ENCODE results near the gene DAPK1.

DAPK1 gene

DNA sequence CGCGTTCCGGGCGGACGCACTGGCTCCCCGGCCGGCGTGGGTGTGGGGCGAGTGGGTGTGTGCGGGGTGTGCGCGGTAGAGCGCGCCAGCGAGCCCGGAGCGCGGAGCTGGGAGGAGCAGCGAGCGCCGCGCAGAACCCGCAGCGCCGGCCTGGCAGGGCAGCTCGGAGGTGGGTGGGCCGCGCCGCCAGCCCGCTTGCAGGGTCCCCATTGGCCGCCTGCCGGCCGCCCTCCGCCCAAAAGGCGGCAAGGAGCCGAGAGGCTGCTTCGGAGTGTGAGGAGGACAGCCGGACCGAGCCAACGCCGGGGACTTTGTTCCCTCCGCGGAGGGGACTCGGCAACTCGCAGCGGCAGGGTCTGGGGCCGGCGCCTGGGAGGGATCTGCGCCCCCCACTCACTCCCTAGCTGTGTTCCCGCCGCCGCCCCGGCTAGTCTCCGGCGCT is at the start of gene DAPK1:
Gene DAPK1, plus strand, starts transcription at position 264 of the 442 bp plus-strand sequence. CDS start 1,211 bp downstream, outside the sequence.
- no peak for DNase-seq (ENCODE audit: low read depth)

DNA sequence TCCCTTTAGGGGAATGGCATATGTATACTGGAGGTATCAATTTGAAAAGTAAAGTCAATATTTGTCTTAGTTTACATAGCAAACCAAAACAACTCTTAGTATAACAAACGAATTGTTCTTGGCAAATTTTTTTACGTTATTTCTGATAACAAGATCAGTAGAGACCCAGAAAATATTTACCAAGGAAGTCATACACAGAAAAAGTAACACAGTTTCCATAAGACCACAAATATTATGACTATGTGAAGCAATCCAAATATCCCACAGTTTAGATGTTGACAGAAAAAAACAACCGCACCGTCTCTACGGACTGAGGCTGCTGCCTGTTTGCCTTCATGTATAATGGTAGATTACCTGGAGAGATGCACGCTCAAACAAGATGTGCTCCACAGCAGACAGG is 46.5 kb upstream of the DAPK1 start:
- no peak for DNase-seq (ENCODE audit: low read depth)

DNA sequence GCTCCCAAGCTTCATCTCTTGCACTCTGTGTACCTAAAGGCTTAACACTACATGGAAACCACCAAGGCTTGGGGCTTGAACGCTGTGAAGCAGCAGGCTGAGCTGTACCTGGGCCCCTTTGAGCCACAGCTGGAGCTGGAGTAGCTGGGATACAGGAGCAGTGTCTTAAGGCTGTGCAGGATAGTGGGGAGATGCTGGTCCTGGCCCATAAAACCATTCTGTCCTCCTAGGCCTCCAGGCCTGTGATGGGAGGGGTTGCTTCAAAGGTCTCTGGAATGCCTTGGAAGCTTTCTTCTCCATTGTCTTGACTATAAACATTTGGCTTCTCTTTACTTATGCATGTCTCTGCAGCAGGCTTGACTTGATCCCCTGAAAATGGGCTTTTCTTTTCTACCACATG is 42.3 kb upstream of the DAPK1 start:
- DNase-seq (ENCODE audit: low read depth), result no peak

GRCh38 chr9:87461256-87461655 is 36.4 kb upstream of the DAPK1 start:
- no peak for DNase-seq (ENCODE audit: low read depth)

DNA sequence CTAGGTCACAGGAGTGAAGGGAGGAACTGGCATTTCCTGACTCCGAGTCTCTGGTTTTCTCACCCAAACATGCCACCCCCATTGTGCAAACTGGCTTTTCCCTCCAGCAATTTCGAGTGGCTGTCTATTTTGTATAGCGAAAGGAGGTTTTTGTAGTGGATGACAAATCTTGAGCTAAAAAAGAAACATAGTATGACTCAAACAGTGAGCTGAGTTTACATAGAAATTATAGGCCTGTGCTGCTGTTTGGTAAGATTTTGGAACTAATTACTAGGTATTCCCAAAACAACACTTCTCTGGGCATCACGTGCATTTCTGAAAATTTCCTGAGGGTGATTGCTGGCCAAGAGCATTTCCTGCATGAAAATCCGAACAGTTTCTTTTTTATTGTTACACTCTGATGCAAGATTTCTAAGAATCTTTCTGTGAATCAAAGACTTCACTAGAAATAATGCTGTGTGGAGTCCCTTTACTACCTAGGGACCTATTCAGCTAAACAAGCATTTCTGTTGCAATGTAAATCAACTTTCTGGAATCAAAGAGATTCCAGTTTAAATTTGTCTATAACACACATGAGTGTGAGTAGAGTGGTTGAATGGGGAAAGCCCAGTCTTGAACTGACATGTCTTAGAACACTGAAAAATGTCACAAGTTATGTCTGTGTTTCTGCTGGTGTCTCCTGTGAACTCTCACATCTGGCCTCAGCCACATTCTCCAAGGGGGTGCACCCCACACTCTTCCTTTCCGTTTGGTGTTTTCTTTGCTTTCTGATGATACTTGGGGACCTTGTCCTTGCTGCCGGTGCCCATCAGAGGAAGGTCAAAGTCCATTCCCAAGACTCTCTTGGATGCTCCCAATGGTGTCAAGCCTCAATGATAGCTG is 33.3 kb upstream of the DAPK1 start:
- peak; percentile 13 for DNase-seq (ENCODE audit: low read depth)

DNA sequence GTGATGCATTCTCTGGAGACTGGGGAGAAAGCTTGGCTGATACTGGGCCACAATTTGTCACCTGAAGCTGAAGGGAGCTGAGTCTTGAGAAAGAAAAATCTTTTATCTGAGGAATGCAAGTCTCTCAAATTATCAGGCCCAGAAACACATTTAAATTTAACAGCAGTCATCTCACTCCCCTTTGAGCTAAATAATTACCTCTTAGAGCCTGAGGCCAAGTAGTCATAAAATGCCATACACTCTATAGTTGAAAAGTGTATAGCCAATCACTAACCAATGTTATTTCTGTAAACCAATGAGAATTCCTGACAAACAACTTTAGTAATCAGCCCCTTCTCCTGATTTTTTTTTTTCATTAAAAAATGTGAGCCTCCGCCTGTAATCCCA is 32.7 kb upstream of the DAPK1 start:
- no peak for DNase-seq (ENCODE audit: low read depth)

DNA sequence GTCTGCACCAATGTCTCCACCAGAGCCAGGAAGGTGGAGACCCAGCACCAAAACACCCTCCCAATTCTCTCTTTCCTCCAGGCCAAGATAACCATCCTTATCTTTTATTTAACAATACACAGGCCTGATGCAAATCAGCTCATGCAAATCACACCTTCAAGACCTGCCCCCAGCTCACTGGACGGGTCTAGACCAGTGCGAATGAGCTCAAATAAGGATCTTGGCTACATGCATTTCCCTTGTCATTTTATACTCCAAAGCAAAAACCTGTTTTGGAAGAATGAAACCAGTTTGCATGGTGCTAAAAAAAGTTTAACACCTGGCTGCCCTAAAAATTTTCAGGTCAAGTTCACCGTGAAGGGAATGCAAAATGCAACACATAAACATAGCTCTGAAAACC is 31.9 kb upstream of the DAPK1 start:
- DNase-seq (ENCODE audit: low read depth), result no peak

- DNase-seq (ENCODE audit: low read depth), result no peak
These were observed 30.5 kb upstream of the DAPK1 start for GRCh38 chr9:87467187-87467586.

DNA sequence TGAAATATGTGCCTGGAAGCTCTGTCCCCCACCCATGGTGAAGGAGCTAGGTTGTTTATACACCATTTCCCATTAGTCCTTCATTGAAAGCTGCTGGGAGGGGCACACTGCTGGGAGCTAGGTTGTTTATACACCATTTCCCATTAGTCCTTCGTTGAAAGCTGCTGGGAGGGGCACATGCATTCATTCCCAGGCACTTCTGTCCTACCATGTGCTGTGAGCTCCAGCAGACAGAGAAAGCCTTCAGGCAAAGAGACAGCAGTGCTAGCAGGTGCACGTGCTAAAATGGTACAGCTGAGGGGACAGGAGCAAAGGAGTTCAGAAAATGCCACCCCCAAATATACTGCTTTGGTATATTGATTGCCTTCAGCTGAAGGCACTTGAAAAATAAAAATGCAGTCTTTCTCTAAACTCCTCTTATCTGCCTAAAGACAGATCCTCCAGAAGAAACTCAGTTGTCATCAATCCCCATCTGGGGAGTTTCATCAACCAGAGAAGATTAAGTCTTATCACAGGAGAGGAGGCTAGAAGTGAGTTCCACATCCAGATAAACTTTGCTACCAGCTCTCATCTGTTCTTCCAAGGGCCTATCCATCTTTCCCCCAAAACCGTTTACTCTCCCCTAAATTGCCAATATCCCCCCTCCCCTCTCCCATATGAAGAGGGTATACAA is 27.7 kb upstream of the DAPK1 start:
- no peak for DNase-seq (ENCODE audit: low read depth)

DNA sequence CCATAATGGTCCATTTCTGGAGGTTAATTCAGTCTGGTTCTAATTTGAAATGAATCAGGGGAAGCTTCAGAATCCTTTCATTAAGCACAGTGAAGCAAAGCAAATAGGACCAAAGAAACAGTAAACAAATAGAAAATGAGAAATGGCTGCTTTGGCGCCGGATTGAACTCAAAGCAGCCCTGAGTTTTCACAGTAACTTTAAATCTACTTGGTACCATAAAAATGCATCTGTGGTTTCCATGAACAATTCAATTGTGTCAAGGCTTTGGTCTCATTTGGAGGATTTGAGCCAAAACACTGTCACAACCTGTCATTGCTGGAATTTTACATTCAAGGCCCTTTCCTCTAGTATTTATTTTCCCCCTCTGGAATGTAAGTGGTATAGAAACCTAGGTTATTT is 25.9 kb upstream of the DAPK1 start:
- DNase-seq (ENCODE audit: low read depth), result no peak

DNA sequence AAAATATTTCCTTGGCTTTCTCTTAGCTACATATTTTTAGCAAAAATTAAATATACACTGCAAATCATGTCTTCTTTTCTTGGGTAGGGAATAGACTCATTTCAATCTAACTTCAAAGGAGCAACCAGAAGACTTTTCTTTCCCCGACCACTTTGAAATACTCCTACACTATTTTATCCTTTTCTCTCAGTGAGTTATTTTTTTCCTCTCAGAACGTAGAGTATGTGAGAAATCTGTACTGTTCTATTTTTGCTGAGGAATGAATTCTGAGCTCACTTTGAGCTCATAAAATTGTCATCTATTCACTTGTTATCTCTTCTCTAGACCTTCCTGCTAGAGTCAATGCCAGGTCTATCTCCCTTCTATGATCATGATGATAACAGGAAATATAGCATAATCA is 22.2 kb upstream of the DAPK1 start:
- DNase-seq (ENCODE audit: low read depth), result no peak

GRCh38 chr9:87478226-87478992 is 19.3 kb upstream of the DAPK1 start:
- no peak for DNase-seq (ENCODE audit: low read depth)

DNA sequence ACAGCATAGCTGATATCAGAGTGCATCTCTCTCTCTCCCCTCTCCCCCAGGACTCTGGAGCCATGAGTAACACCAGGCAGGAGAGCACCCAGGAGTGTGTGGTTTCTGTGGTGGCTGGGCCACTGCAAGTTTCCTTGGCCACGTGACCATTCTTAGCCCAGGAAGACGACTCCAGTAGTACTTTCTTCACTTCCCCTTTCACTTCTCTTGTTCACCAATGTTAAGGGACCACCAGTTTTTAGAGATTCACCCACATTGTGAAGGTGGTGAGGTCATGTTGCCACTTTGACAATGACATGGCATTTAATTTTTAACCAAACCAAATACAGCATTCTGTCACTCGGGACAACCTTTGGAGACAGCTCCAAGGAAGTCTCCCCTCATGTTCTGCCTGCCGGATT is 17.9 kb upstream of the DAPK1 start:
- no peak for DNase-seq (ENCODE audit: low read depth)

DNA sequence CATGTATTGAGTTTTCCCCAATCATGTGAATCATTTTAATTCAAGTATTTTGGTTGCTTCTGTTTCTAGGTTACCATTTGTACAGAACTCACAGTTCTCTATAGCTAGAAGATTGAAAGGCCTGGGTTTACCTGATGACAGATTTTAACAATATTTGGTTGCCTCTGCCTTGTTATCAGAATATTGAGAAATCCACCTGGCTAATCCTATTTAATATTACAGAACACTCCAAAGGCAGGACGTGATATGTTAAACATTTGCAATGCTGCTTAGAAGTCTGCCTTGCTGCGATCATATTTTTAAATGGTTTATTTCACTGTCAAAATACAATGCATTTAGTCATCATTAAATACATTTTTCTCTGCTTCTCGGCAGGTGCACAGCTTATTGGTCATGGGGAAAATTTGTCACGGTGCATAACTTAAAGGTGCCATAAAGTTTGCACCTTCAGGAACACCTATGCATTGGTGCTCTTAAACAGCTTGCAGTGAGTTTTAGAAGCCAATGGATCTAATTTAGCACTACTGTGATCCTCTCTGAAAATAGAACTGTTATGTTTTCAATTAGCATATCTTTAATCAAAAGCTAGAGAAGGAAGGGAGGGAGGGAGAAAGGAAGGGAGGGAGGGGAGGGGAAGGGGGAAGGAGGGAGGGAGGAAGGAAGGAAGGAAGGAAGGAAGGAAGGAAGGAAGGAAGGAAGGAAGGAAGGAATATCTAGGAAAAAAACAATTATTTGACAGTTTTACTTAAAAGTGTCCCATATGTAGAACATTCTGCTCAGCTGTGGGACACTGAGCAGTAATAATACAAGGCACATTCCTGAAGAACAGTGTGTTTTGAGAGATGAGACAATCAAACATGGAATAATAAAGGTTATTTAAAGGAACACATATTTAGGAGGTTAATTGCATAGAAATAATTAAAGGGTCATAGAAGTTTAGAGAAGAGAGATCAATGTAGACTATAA is 15.5 kb upstream of the DAPK1 start:
- DNase-seq (ENCODE audit: low read depth), result no peak

DNA sequence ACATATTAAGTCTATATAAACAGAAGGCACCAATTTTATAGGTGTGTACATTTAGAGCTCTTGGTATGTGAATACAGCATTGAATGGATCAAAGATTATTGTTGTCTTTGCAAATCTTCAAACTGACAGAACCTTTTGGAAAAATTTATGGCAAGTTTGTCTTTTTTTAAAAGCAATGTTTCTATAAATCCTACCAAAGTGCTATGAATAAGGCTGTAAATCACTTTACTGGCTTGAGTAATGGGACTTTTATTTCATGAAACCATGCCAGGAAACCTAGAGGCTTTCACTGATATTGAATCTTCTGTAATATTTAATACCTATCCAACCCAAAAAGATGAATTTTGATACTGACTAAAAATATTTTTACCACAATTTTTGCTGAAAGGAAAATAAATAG is 7.4 kb upstream of the DAPK1 start:
- DNase-seq (ENCODE audit: low read depth), result no peak

DNA sequence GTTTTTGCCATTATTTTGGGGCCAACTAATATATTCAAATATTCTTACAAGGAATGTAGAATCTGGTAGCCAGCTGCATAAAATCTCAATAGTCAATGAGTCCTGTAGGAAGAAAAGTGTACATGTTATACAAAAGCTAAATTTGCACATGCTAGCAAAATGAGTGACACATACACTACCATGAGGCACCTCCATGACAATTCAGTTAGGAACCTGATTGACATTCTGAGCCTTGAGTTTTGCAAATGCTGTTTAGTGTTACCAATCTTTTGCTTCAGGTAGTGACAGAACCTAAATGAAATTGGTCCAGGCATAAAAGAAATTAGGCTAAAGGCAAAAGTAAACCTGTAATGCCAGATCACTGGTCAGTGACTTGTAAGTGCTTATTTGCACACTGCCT is 6.8 kb upstream of the DAPK1 start:
- no peak for DNase-seq (ENCODE audit: low read depth)

DNA sequence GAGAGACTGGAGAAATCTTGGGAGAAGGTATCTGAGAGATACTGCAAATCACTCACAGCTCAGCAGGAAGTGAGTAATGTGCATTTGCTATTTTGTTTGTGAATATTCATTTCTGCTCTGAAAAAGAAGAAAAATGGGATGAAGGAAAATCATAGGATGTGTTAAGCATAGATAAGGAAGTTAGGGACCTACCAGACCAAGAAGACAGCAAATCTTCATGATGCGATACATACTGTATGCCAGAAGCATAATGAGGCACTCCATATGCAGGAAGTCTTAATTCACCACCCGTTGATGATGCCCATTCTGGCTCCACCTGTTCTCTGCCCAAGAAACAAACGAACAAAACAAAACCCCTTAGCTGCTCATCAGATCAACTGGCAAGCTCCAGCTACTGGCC is 6.1 kb upstream of the DAPK1 start:
- no peak for DNase-seq (ENCODE audit: low read depth)

DNA sequence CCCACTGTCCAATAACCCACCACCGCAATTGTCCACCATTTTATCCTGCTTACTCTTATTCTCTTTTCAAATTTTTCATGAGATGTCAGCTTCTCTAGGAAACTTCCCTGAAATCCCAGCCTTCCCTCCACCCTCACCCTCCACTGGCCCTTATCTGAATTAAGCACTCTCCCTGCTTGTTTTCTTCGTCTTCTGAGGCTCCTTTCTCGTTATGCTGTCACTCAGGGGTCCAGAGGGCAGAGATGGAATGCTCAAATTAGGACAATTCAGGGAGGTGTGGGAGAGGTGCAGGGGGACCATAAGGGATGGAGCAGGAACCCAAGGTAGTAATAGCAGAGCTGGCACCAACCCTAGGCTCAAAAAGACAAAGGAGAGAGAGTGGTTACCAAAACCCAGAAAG is 5.0 kb upstream of the DAPK1 start:
- DNase-seq (ENCODE audit: low read depth), result no peak

DNA sequence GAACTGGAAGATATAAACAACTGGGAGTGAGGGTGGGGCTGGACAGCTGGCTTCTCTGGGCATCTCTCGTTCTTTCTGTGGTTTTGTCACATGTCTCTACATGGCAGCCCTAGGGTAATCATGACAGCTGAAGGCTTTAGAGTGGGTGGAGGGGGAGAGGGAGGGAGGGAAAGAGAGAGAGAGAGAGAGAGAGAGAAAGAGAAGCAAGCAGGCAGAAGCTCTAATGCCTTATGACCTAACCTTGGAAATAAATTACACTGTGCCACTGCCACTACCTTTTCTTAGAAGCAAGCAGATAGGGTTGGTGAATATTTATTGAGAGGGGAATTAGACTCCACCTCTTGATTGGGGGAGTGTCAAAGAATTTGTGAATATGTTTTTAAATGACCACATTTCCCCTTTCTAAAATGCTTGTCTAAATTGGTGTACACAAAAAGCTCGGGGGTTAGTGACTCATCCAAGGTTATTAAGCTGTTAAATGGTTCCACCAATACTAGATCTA is 2.6 kb upstream of the DAPK1 start:
- no peak for DNase-seq (ENCODE audit: low read depth)

GRCh38 chr9:87497080-87497603 is 525 bp upstream of the DAPK1 start:
- no peak for DNase-seq (ENCODE audit: low read depth)
